ENCODE measurements around the gene RANBP3.

Gene RANBP3

DNA sequence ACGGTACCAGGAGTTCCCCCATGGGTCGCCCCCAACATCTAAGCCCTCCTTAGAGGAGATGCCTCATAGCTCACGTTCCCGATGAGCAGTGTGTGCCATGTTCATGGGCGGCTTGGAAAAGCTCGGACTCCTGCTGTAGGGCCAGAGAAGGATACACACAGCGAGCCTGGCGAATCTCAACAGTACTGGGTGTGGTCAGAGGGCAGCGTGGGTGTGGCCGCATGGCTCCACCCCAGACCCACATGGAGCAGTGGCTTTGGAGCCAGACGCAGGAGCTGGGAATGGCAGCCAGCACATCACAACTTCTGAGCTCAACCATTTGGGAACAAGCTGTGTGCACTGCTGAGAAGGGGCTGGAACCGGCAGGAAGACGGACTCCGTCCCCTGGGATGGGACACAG, 48.3 kb downstream of the RANBP3 start:
- DNase-seq (ENCODE audit: low read depth in 2 of 2): no peak

GRCh38 chr19:5929179-5929578, 48.8 kb downstream of the RANBP3 start:
- DNase-seq (ENCODE audit: low read depth in 2 of 2): no peak

DNA sequence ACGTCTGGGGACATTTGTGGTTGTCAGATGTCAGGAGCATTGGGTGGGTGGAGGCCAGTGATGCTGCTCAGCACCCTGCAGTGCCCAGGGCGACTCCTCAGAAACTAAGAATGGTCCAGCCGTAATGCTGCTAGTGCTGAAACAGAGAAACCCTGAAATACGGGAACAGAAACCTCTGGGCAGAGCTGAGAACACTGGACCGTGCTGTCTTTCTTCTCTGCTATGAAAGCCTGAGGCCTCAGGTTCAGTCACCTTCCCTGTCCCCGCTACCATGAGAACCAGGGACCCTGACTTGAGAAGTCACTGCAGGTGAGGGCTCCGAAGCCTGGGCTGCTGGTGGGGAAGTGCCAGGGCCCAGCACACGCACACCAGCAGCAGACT, 50.5 kb downstream of the RANBP3 start:
- DNase-seq (ENCODE audit: low read depth in 2 of 2): no peak

DNA sequence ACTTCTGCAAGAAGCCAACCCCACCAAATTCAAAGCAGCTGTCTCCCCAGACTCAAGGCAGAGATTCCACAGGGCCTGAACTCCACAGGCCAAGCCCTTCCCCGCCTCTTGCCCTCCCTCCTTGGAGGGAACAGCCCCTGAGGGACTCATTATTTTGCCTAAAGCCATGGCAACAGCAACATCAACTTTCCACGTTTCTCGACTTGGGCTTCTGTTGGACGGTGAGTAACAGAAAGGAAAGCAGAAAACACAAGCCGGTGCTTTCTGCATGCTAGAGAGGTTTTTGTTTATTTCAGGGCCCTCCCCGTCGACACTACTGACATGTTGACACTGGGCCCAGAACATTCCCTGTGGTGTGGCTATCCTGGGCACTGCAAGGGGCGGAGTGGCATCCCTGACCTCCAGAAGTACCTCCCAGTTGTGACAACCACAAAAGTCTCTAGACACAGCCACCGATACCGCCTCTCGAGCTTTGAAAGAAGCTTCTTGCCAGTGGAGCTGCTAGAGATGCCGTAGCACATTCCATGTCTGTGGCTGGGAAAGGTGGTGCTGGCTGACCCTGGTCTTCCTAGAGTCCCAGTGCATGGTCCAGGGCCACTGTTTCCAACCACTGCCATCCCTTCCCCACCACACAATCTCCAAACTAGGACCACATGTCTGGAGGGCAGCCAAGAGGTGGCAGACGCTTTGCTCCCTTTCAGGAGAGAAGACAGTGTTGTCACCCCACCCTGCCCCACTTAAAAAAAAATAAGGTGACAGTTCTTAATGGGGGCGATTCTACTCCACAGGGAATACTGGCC, 51.1 kb downstream of the RANBP3 start:
- no peak for DNase-seq (ENCODE audit: low read depth in 2 of 2)

GRCh38 chr19:5925830-5926427, 52.0 kb downstream of the RANBP3 start:
- DNase-seq (ENCODE audit: low read depth in 2 of 2): no peak

GRCh38 chr19:5923356-5923755, 54.6 kb downstream of the RANBP3 start:
- no peak for DNase-seq (ENCODE audit: low read depth in 2 of 2)

- no peak for DNase-seq (ENCODE audit: low read depth in 2 of 2)
These were observed 55.8 kb downstream of the RANBP3 start for GRCh38 chr19:5922161-5922545.

- no peak for DNase-seq (ENCODE audit: low read depth in 2 of 2)
These were observed 56.3 kb downstream of the RANBP3 start for GRCh38 chr19:5921516-5922160.

- DNase-seq (ENCODE audit: low read depth in 2 of 2): no peak
These were observed 59.4 kb downstream of the RANBP3 start for GRCh38 chr19:5918463-5919079.

GRCh38 chr19:5917431-5918107, 60.4 kb downstream of the RANBP3 start:
- DNase-seq (ENCODE audit: low read depth in 2 of 2): no peak

DNA sequence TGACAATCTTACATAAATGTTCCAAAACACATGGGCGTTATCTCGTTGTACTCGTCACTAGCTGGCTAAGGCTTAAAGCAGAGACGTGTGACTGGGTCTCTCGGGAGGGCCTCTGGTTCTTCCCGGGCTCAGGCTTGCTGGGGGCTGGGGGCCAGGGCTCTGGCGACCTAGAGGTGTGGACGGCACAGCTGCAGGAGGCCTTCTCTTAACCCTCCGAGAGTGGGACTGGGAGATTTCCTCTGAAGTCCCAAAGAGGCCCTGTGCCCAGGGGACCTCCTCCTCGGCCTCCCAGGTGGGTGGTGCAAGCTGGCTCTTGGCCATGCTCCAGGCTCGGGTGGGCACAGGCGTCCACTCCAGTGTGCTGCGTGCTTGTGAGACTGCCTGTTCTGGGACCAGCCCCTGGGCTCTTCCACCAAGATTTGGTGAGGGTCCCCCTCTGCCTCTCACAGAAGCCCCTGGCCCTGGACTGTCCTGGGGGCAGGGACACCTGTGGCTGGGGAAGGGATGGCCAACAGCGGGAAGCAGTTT, 61.7 kb downstream of the RANBP3 start:
- DNase-seq (ENCODE audit: low read depth in 2 of 2): no peak

DNA sequence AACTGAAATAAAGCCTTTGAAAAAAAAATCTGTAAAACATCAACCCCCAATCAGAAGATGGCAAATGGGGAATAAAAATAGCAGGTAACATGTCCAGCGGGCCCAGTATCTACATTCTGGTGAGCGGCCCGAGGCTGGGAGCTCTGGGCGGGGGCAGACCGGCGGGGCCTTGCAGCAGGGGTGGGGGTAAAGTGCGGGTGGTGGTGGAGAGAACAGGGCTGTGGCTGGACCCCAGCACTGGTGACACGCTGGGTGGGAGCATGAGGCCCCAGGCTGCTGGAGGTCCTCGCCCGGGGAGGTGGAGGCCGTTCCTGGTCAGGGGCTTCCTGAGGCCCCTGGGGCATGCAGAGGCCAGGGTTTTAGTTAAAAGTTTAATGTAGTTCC, 62.2 kb downstream of the RANBP3 start:
- no peak for DNase-seq (ENCODE audit: low read depth in 2 of 2)

- no peak for DNase-seq (ENCODE audit: low read depth in 2 of 2)
These were observed 62.8 kb downstream of the RANBP3 start for GRCh38 chr19:5914946-5915781.

- no peak for DNase-seq (ENCODE audit: low read depth in 2 of 2)
These were observed 63.6 kb downstream of the RANBP3 start for GRCh38 chr19:5914358-5914774.

- no peak for DNase-seq (ENCODE audit: low read depth in 2 of 2)
These were observed 64.1 kb downstream of the RANBP3 start, which contains the start of gene CAPS for GRCh38 chr19:5913739-5914357. CAPS (plus strand) TSS chr19:5914254; CDS start chr19:5914407, 153 bp downstream.

DNA sequence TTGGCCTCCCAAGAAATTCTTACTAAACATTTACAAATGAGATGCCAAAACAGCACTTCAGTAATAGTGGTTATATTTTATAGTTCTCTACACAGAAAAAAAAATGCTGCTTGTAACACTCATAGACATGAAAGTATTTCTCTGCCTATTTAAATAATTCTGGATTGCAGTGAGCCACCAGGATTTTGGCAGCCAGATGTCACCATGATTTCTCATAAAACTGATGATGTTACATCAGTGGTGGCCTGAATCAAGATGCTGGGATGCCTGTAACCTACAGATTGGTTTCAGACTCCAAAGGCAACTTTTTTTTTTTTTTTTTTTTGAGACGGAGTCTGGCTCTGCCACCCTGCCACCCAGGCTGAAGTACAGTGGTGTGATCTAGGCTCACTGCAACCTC, 66.6 kb downstream of the RANBP3 start:
- DNase-seq (ENCODE audit: low read depth in 2 of 2): no peak

DNA sequence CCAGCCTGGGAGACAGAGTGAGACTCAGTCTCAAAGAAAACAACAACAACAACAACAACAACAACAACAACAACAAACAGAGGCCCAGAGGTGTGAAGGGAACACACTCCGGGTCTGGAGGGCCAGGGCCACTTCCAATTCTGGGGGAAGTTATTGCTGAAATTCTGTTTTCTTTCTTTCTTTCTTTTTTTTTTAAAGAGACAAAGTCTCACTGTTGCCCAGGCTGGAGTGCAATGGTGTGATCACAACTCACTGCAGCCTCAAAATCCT, 67.4 kb downstream of the RANBP3 start:
- DNase-seq (ENCODE audit: low read depth in 2 of 2): no peak

GRCh38 chr19:5908773-5909442, 69.0 kb downstream of the RANBP3 start:
- no peak for DNase-seq (ENCODE audit: low read depth in 2 of 2)

- DNase-seq (ENCODE audit: low read depth in 2 of 2): peak in 1 of 2 donors; percentile 19
These were observed 70.7 kb downstream of the RANBP3 start for GRCh38 chr19:5907241-5907640.

Measured in stimulated activated CD4-positive, alpha-beta T cell treated with anti-CD3 and anti-CD28 coated beads, Interleukin-15, amount 100 ng/mL, for 48 hours (primary cell).